Posterior cingulate gyrus (tissue), 11 donors: ENCODE data around the gene GPR17.

Experiments
- DNase-seq, 10 donors: peaks; one replicate each; pipeline versions ENCODE4 v3.0.0 to v3.0.0-alpha.2; 2020 to 2021; ENCODE audit warnings: mixed read lengths in 3 of 10
- intact Hi-C: fragments of 100-400 bp; cut with DNase I; formaldehyde crosslinking; loops from one replicate; pipeline ENCODE4 v1.15.1; 2023

The GPR17 gene

GRCh38 chr2:127612111-127612822, 33.7 kb upstream of the GPR17 start:
- intact Hi-C loops, result no loop called here
- peak in 4 of 10 donors; percentile 5 to 57 (median 36) for DNase-seq

- intact Hi-C loops, result no loop called here
- DNase-seq, result no peak
These were observed 31.7 kb upstream of the GPR17 start for GRCh38 chr2:127614246-127614645.

GRCh38 chr2:127614731-127615130, 31.2 kb upstream of the GPR17 start:
- DNase-seq, result peak in 1 of 10 donors; percentile 31
- intact Hi-C loops, result no loop called here

- intact Hi-C loops, result no loop called here
- DNase-seq, result peak in 3 of 10 donors; percentile 20 to 55 (median 48)
These were observed 30.3 kb upstream of the GPR17 start for GRCh38 chr2:127615511-127616166.

- intact Hi-C loops, result no loop called here
- DNase-seq, result peak in 1 of 10 donors; percentile 32
These were observed 27.3 kb upstream of the GPR17 start for GRCh38 chr2:127618551-127619202.

- intact Hi-C loops, result no loop called here
- DNase-seq, result peak in 1 of 10 donors; percentile 46
These were observed 26.8 kb upstream of the GPR17 start for GRCh38 chr2:127619203-127619590.

GRCh38 chr2:127619877-127620705, 25.9 kb upstream of the GPR17 start:
- peak in 3 of 10 donors; percentile 11 to 66 (median 42) for DNase-seq

GRCh38 chr2:127620866-127621265, 25.1 kb upstream of the GPR17 start:
- intact Hi-C loops, result no loop called here
- no peak for DNase-seq

More at GRCh38 chr2:127619877-127620705, 25.9 kb upstream of the GPR17 start:
- intact Hi-C loops, result no loop called here

- DNase-seq, result peak in 2 of 10 donors; percentile 52 to 57
These were observed 23.9 kb upstream of the GPR17 start for GRCh38 chr2:127621981-127622431.

GRCh38 chr2:127622561-127623387, 23.2 kb upstream of the GPR17 start:
- intact Hi-C loops, result no loop called here
- peak in 5 of 10 donors; percentile 2 to 62 (median 44) for DNase-seq

More at GRCh38 chr2:127621981-127622431, 23.9 kb upstream of the GPR17 start:
- intact Hi-C loops, result no loop called here

- intact Hi-C loops, result no loop called here
- DNase-seq, result peak in 7 of 10 donors; percentile 3 to 72 (median 24)
These were observed 22.3 kb upstream of the GPR17 start for GRCh38 chr2:127623388-127624319.

GRCh38 chr2:127624320-127624755, 21.6 kb upstream of the GPR17 start:
- DNase-seq, result peak in 4 of 10 donors; percentile 7 to 54 (median 34)
- intact Hi-C loops, result no loop called here

- intact Hi-C loops, result no loop called here
- peak in 6 of 10 donors; percentile 6 to 74 (median 39) for DNase-seq
These were observed 21.0 kb upstream of the GPR17 start for GRCh38 chr2:127624756-127625571.

- intact Hi-C loops, result no loop called here
- DNase-seq, result peak in 6 of 10 donors; percentile 3 to 61 (median 20)
These were observed 20.4 kb upstream of the GPR17 start for GRCh38 chr2:127625572-127625951.

- peak in 4 of 10 donors; percentile 7 to 66 (median 26) for DNase-seq
- intact Hi-C loops, result no loop called here
These were observed 19.8 kb upstream of the GPR17 start for GRCh38 chr2:127626175-127626574.

GRCh38 chr2:127626917-127627739, 18.8 kb upstream of the GPR17 start:
- intact Hi-C loops, result no loop called here
- peak in 4 of 10 donors; percentile 11 to 66 (median 62) for DNase-seq
